OCI-LY7 (cell line): ENCODE data around the gene FAM107B. TPM values are rescaled to one million over a fixed set of nuclear protein-coding genes. Genes with fewer than 3 reads are reported as not detected.

Source experiments
- BruUV-seq: library from RNA; stranded (reverse); fragments of 400-500 nt; replicated peaks from 2 replicates; lab custom pipeline; 2021; lab: Mats Ljungman, UMichigan
- CTCF ChIA-PET: fragments of 300-600 bp; sonication (Branson Sonifier 250); formaldehyde crosslinking; loops from one replicate; lab custom pipeline; 2022; ENCODE audit warnings: antibody characterized with exemption; ENCODE audit not compliant: unreplicated experiment; lab: Charles Lee
- POLR2A ChIA-PET: fragments of 300-600 bp; sonication (Branson Sonifier 250); formaldehyde crosslinking; loops from one replicate; lab custom pipeline; 2022; ENCODE audit warnings: antibody characterized with exemption; lab: Charles Lee
- DNase-seq: peaks from one replicate; pipeline ENCODE4 v3.0.0-alpha.2; 2015; ENCODE audit warnings: low spot score
- H2AFZ ChIP-seq: fragments of 200-600 bp; sonication (generic), shearing (Covaris generic); 2 replicates; pipeline ENCODE4 v1.6.1; 2014; ENCODE audit warnings: mild to moderate bottlenecking, antibody characterized with exemption, low read length, moderate library complexity
- H3K27ac ChIP-seq: fragments of 200-600 bp; sonication (generic); 2 replicates; pipeline ENCODE4 v1.5.1; 2014; ENCODE audit warnings: mixed run types, low read depth, mild to moderate bottlenecking, moderate library complexity, low read length, inconsistent platforms; ENCODE audit not compliant: poor library complexity, severe bottlenecking
- H3K36me3 ChIP-seq: fragments of 200-600 bp; sonication (generic); 2 replicates; pipeline ENCODE4 v1.6.1; 2014; ENCODE audit warnings: mild to moderate bottlenecking, antibody characterized with exemption, low read length, moderate library complexity, mixed read lengths; ENCODE audit not compliant: insufficient read depth
- H3K4me1 ChIP-seq: fragments of 200-600 bp; sonication (generic); 2 replicates; pipeline ENCODE4 v1.5.1; 2014; ENCODE audit warnings: mild to moderate bottlenecking, low read length; ENCODE audit not compliant: insufficient read depth, poor library complexity, severe bottlenecking
- H3K4me2 ChIP-seq: fragments of 200-600 bp; sonication (generic); 2 replicates; pipeline ENCODE4 v1.6.1; 2014; ENCODE audit warnings: mild to moderate bottlenecking, low read length
- H3K4me3 ChIP-seq: fragments of 200-600 bp; sonication (generic); 2 replicates; pipeline ENCODE4 v1.5.1; 2014; ENCODE audit warnings: mild to moderate bottlenecking, low read depth, low read length; ENCODE audit not compliant: poor library complexity, severe bottlenecking
- H3K79me2 ChIP-seq: fragments of 200-600 bp; sonication (generic); 2 replicates; pipeline ENCODE4 v1.6.1; 2016; ENCODE audit warnings: low read depth, mild to moderate bottlenecking, low read length, moderate library complexity, mixed read lengths; ENCODE audit not compliant: insufficient read depth
- H3K9me2 ChIP-seq: fragments of 200-600 bp; sonication (generic); 2 replicates; pipeline ENCODE4 v1.6.1; 2016; ENCODE audit warnings: mild to moderate bottlenecking, low read length, mixed read lengths; ENCODE audit not compliant: insufficient read depth
- H3K9me3 ChIP-seq: fragments of 200-600 bp; sonication (generic); 2 replicates; pipeline ENCODE4 v1.6.1; 2014; ENCODE audit warnings: mild to moderate bottlenecking, mixed run types, low read length, mixed read lengths
- H4K20me1 ChIP-seq: fragments of 200-600 bp; sonication (generic); 2 replicates; pipeline ENCODE4 v1.6.1; 2014; ENCODE audit warnings: mild to moderate bottlenecking, antibody characterized with exemption, low read length, moderate library complexity, mixed read lengths; ENCODE audit not compliant: insufficient read depth
- EZH2phosphoT487 ChIP-seq: fragments of 200-600 bp; sonication (generic); IDR thresholded peaks from 2 replicates; pipeline ENCODE4 v1.6.1; 2018; ENCODE audit warnings: low read depth, borderline replicate concordance, mild to moderate bottlenecking, mixed run types, antibody characterized with exemption, low read length, moderate library complexity, mixed read lengths
- intact Hi-C: fragments of 100-400 bp; cut with micrococcal nuclease; formaldehyde crosslinking; loops from one replicate; pipeline ENCODE4 v1.10.0; 2022; ENCODE audit not compliant: unreplicated experiment
- total RNA-seq, 2 experiments: library from RNA; depleted of rRNA in 1 of 2; stranded (reverse); fragments of >200 nt in 1 of 2; shearing (Covaris generic) in 1 of 2; gene quantifications; 2 replicates each; pipeline ENCODE4 v1.2.3, GENCODE V29; 2014 to 2022
- TF ChIP-seq, protein P1 (sequence below): fragments of 200-600 bp; sonication (generic); conservative IDR thresholded peaks from 2 replicates; pipeline ENCODE4 v1.5.1; 2014; ENCODE audit warnings: mild to moderate bottlenecking, antibody characterized with exemption, low read length, moderate library complexity, mixed read lengths

The FAM107B gene
- total RNA-seq, 2 experiments from 2014 or later = 114 to 398 TPM

GRCh38 chr10:14600065-14600464, 174.6 kb downstream of the FAM107B start:
- no peak overlapping the region for H2AFZ ChIP-seq
- peaks cover 87% of the 10 kb centered on the region for H3K79me2 ChIP-seq
- no peaks in the 10 kb centered on the region for H3K9me2 ChIP-seq
- intact Hi-C loops = loop anchor here (5.0 kb wide), 3 partner anchors 237 to 352 kb away; partner anchors contain the start of genes CDNF, DCLRE1C, HSPA14 and MSANTD7
- TF ChIP-seq, protein P1, sequence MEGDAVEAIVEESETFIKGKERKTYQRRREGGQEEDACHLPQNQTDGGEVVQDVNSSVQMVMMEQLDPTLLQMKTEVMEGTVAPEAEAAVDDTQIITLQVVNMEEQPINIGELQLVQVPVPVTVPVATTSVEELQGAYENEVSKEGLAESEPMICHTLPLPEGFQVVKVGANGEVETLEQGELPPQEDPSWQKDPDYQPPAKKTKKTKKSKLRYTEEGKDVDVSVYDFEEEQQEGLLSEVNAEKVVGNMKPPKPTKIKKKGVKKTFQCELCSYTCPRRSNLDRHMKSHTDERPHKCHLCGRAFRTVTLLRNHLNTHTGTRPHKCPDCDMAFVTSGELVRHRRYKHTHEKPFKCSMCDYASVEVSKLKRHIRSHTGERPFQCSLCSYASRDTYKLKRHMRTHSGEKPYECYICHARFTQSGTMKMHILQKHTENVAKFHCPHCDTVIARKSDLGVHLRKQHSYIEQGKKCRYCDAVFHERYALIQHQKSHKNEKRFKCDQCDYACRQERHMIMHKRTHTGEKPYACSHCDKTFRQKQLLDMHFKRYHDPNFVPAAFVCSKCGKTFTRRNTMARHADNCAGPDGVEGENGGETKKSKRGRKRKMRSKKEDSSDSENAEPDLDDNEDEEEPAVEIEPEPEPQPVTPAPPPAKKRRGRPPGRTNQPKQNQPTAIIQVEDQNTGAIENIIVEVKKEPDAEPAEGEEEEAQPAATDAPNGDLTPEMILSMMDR = no peak
- TF ChIP-seq EZH2phosphoT487 = no peak
- no peak overlapping the region for H3K4me3 ChIP-seq
- no peaks in the 10 kb centered on the region for H3K9me3 ChIP-seq
- H3K4me2 ChIP-seq = 0 out of 2 replicates have a peak overlapping the region, but pooled peaks have one; percentile 17
- CTCF ChIA-PET = no interaction called here
- H3K27ac ChIP-seq = no peak overlapping the region
- peaks cover 40% of the 10 kb centered on the region for H3K4me1 ChIP-seq
- POLR2A ChIA-PET = interaction anchor here (0.6 to 1.6 kb wide), 8 partner anchors 21 to 227 kb away, joined by 3 to 6 read pairs (median 3); no protein-coding TSS in a partner anchor
- no peak for DNase-seq
- H4K20me1 ChIP-seq = peaks cover 27% of the 10 kb centered on the region
- H3K36me3 ChIP-seq = peaks cover 83% of the 10 kb centered on the region
- BruUV-seq = TSS peak; percentile 10

DNA sequence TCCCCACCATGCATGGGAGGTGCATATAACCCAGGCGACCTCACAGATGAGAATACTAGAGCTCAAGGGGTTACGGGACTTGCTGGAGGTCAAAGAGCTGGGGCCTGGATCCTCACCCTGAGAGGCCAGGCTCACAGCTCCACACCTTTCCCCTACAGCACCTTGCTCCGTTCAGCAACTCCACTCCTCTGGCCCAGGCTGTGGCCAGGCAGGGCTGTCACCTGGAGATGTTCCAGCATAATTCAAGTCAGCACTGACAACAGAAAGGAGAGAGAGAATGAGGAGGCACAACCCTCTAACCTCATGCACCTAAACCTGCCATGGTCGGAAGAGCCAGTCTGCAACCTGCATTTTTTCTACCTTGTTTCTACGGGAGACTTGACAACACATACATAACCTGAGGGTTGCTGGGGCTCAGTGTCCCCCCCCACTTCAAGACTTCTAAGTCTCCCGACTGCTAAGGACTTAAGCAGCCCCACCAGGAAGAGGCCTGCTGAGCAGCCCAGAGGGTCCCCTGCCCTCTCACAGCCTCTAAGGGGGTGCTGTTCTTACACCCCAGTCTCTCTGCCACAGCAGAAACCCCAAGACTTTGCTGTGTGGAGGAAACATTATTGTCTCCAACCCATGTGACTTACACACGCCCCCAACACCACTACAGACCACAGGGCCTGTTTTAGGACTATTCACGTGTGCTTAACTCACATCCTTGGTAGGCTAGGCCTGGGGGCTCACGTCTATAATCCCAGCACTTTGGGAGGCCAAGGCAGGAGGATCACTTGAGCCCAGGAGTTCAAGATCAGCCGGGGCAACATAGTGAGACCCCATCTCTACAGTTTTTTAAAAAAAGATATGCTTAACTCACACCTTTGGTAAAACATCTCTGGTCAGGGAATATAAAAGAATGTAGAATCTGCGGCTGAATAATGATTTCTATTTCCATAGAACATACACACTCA, 175.6 kb downstream of the FAM107B start:
- peaks cover 93% of the 10 kb centered on the region for H3K36me3 ChIP-seq
- peaks cover 96% of the 10 kb centered on the region for H3K79me2 ChIP-seq
- CTCF ChIA-PET = no interaction called here
- no peaks in the 10 kb centered on the region for H3K9me2 ChIP-seq
- intact Hi-C loops = no loop called here
- H3K4me1 ChIP-seq = peaks cover 42% of the 10 kb centered on the region
- peaks cover 27% of the 10 kb centered on the region for H4K20me1 ChIP-seq
- no peaks in the 10 kb centered on the region for H3K9me3 ChIP-seq
- H3K4me3 ChIP-seq = no peak overlapping the region
- POLR2A ChIA-PET = interaction anchor here (0.6 to 1.6 kb wide), 4 partner anchors 10 to 276 kb away, joined by 3 to 4 read pairs (median 4); no protein-coding TSS in a partner anchor
- peak overlapping the region; percentile 17; the same call in 1 of the 2 replicates for H3K4me2 ChIP-seq
- no peak overlapping the region for H2AFZ ChIP-seq
- DNase-seq = no peak
- TF ChIP-seq, protein P1 = no peak
- no peak for TF ChIP-seq EZH2phosphoT487
- H3K27ac ChIP-seq = peak overlapping the region; percentile 8
- no TSS peak for BruUV-seq
